ENCODE measurements around the gene CCL18. TPM values are rescaled to one million over a fixed set of nuclear protein-coding genes. Genes with fewer than 3 reads are reported as not detected.

The CCL18 gene
- total and polyA plus RNA-seq, 9 of the 15 experiments (the other 6 are each of a cell fraction or from before 2014, with no cell fraction given): not detected

DNA sequence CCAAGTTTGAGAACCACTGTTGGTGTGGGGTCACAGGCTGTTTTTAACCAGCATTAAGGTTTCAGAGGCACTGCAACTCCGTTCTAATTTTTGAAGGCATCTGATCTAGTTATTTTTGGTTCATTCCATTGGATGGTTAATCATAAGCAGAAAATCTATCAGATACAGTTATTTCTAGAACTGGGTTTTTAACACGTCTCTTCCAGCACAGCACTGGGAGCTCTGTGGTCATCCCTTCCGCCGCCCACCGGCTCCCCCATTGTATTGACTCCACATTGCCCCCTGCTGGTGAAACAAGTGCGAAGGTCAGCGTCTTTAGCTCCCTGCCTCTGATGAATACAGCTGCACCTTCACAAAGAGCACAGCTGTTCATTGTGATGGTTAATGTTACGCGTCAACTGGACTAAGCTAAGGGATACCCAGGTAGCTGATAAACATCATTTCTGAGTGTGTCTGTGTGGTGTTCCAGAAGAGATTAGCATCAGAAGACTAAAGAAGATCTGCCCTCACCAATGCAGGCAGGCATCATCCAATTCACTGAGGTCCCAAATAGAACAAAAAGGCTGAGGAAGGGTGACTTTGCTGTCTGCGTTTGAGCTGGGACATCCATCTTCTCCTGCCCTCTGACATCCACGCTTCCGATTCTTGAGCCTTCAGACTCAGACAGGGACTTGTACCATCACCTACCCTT lies 8.5 kb downstream of the CCL18 start (continued):
- TF ChIP-seq, protein P1, sequence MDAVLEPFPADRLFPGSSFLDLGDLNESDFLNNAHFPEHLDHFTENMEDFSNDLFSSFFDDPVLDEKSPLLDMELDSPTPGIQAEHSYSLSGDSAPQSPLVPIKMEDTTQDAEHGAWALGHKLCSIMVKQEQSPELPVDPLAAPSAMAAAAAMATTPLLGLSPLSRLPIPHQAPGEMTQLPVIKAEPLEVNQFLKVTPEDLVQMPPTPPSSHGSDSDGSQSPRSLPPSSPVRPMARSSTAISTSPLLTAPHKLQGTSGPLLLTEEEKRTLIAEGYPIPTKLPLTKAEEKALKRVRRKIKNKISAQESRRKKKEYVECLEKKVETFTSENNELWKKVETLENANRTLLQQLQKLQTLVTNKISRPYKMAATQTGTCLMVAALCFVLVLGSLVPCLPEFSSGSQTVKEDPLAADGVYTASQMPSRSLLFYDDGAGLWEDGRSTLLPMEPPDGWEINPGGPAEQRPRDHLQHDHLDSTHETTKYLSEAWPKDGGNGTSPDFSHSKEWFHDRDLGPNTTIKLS (IDR thresholded peaks at IDR 0.05; ENCODE audit: borderline replicate concordance, low read depth): no peak
- TF ChIP-seq TRIM24 (IDR thresholded peaks at IDR 0.05): no peak
- TF ChIP-seq, protein P2, sequence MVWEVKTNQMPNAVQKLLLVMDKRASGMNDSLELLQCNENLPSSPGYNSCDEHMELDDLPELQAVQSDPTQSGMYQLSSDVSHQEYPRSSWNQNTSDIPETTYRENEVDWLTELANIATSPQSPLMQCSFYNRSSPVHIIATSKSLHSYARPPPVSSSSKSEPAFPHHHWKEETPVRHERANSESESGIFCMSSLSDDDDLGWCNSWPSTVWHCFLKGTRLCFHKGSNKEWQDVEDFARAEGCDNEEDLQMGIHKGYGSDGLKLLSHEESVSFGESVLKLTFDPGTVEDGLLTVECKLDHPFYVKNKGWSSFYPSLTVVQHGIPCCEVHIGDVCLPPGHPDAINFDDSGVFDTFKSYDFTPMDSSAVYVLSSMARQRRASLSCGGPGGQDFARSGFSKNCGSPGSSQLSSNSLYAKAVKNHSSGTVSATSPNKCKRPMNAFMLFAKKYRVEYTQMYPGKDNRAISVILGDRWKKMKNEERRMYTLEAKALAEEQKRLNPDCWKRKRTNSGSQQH (CRISPR knock-in tag; IDR thresholded peaks at IDR 0.05): no peak
- no peak for TF ChIP-seq ZNF224 (CRISPR knock-in tag; IDR thresholded peaks at IDR 0.05)
- no peak for TF ChIP-seq PRDM10 (IDR thresholded peaks at IDR 0.05; ENCODE audit: partially characterized antibody)
- TF ChIP-seq RAD21 (CRISPR knock-in tag; conservative IDR thresholded peaks at IDR 0.05 in 1 of 2, IDR thresholded peaks at IDR 0.05 in 1 of 2): peak in 1 of 2 experiments; percentile 62; a peak in 2 of 4 replicates
- TF ChIP-seq ESRRB (CRISPR knock-in tag; IDR thresholded peaks at IDR 0.05; ENCODE audit: borderline replicate concordance): no peak
- TF ChIP-seq FOXP4 (CRISPR knock-in tag; IDR thresholded peaks at IDR 0.05; ENCODE audit: borderline replicate concordance): no peak
- TF ChIP-seq GTF2F1 (IDR thresholded peaks at IDR 0.05; ENCODE audit: low read depth, low read length): no peak
- TF ChIP-seq RERE (CRISPR knock-in tag; IDR thresholded peaks at IDR 0.05; ENCODE audit: borderline replicate concordance): no peak
- TF ChIP-seq ZNF408 (CRISPR knock-in tag; IDR thresholded peaks at IDR 0.05; ENCODE audit: low read depth): no peak
